H1 (cell line): Measurements from ENCODE around the gene C17orf113. TPM values are rescaled to one million over a fixed set of nuclear protein-coding genes. Genes with fewer than 3 reads are reported as not detected.

Experiments
- NANOG ChIP-seq: IDR thresholded peaks from 2 replicates; pipeline ENCODE4 v1.6.1; 2011; ENCODE audit warnings: low read length, low read depth, mild to moderate bottlenecking, inconsistent platforms; ENCODE audit not compliant: insufficient read depth, poor library complexity, severe bottlenecking
- RFX5 ChIP-seq: IDR thresholded peaks from 2 replicates; pipeline ENCODE4 v1.6.1; 2011; ENCODE audit warnings: low read depth, low read length, improper control_type of control experiment, borderline replicate concordance
- polyA plus RNA-seq, 7 experiments: library from polyadenylated mRNA; depleted of rRNA in 3 of 7; stranded (reverse) in 5 of 7; unstranded in 2 of 7; fragments of >200 nt in 5 of 7; fragments of 200-250 nt in 2 of 7; gene quantifications; 1 replicate in 5 of 7; 2 replicates in 1 of 7; 4 replicates in 1 of 7; pipeline versions ENCODE4 v1.2.1 to v1.2.3, GENCODE V29; 2011 to 2013; ENCODE audit warnings: missing spikeins in 2 of 7, mixed read lengths in 2 of 7
- total RNA-seq: library from RNA; stranded (reverse); fragmentation: NEBNext Ultra II Directional; extraction: Animal tissue kit (Norgen Biotek cat#: 25700); gene quantifications from 2 replicates; pipeline ENCODE4 v1.2.1, GENCODE V29; 2021
- TF ChIP-seq, protein P1 (sequence below): IDR thresholded peaks from 2 replicates; pipeline ENCODE4 v1.6.1; 2012; ENCODE audit warnings: inconsistent platforms

Gene C17orf113
- total and polyA plus RNA-seq, 2 of the 8 experiments (the other 6 are each of a cell fraction or from before 2014, with no cell fraction given), result 1.0 to 1.4 TPM

GRCh38 chr17:42062681-42063080, 12.3 kb upstream of the C17orf113 start (continued):
- TF ChIP-seq NANOG (no peak), RFX5 (no peak)
- TF ChIP-seq, protein P1, sequence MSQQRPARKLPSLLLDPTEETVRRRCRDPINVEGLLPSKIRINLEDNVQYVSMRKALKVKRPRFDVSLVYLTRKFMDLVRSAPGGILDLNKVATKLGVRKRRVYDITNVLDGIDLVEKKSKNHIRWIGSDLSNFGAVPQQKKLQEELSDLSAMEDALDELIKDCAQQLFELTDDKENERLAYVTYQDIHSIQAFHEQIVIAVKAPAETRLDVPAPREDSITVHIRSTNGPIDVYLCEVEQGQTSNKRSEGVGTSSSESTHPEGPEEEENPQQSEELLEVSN, result no peak
